Skin epidermis (tissue), 12 donors: ENCODE measurements around the gene MROH8.
A peak's percentile ranks its signal among the peaks of the same experiment; 100 is the strongest.
"Not testable (repeated sequence)": the region's sequence is repeated elsewhere in the genome, so short reads cannot be mapped to it uniquely, and the experiment has no call there.

Experiments
- H3K27ac ChIP-seq, 21 experiments: fragments of 200-600 bp; sonication (generic) in 11 of 21; one replicate each; pipeline ENCODE4 v1.5.0; 2020; ENCODE audit warnings: mild to moderate bottlenecking in 3 of 21, inconsistent platforms in 2 of 21, moderate library complexity in 2 of 21
- H3K4me3 ChIP-seq, 7 experiments: fragments of 200-600 bp; sonication (generic) in 2 of 7; one replicate each; pipeline ENCODE4 v1.5.0; 2020; ENCODE audit warnings: inconsistent platforms in 2 of 7, mild to moderate bottlenecking in 2 of 7, moderate library complexity in 1 of 7

Gene MROH8

GRCh38 chr20:37108676-37109075, 70.7 kb downstream of the MROH8 start:
- Histone ChIP-seq H3K27ac (no peak overlapping the region), H3K4me3 (no peak overlapping the region)

GRCh38 chr20:37102571-37102970, 76.8 kb downstream of the MROH8 start:
- no peak overlapping the region for H3K4me3 ChIP-seq
- no peak overlapping the region for H3K27ac ChIP-seq

GRCh38 chr20:37096415-37097041, 82.8 kb downstream of the MROH8 start:
- peak overlapping the region in 14 of 21 experiments; percentile 64 to 89 (median 84) for H3K27ac ChIP-seq
- peak overlapping the region; percentile 74 to 97 (median 83) for H3K4me3 ChIP-seq

GRCh38 chr20:37095599-37096414, 83.5 kb downstream of the MROH8 start, which contains the start of gene RBL1:
TSS of gene RBL1 (minus strand) at chr20:37095997. CDS start at chr20:37095928, 69 bp downstream.
- Histone ChIP-seq H3K4me3 (peak within 1 kb of the TSS; percentile 74 to 97 (median 83)), H3K27ac (peak within 1 kb of the TSS; percentile 64 to 89 (median 84))

- H3K4me3 ChIP-seq = peak overlapping the region; percentile 74 to 97 (median 83)
- peak overlapping the region in 20 of 21 experiments; percentile 64 to 89 (median 84) for H3K27ac ChIP-seq
Observed at GRCh38 chr20:37095108-37095598, 84.2 kb downstream of the MROH8 start.

GRCh38 chr20:37090407-37090806, 88.9 kb downstream of the MROH8 start:
- Histone ChIP-seq H3K27ac (no peak overlapping the region), H3K4me3 (no peak overlapping the region)

GRCh38 chr20:37081717-37082289, 97.5 kb downstream of the MROH8 start:
- H3K4me3 ChIP-seq = no peak overlapping the region
- peak overlapping the region in 2 of 21 experiments; percentile 9 to 57 for H3K27ac ChIP-seq

- Histone ChIP-seq H3K27ac (no peak overlapping the region), H3K4me3 (no peak overlapping the region)
Observed at GRCh38 chr20:37077009-37077408, 102.3 kb downstream of the MROH8 start.

- H3K4me3 ChIP-seq = no peak overlapping the region
- no peak overlapping the region for H3K27ac ChIP-seq
Observed at GRCh38 chr20:37075932-37076685, 103.2 kb downstream of the MROH8 start.

- no peak overlapping the region for H3K4me3 ChIP-seq
- H3K27ac ChIP-seq = peak overlapping the region in 2 of 21 experiments; percentile 49 to 72
Observed at GRCh38 chr20:37072293-37073196, 106.8 kb downstream of the MROH8 start.

GRCh38 chr20:37071481-37071911, 107.9 kb downstream of the MROH8 start:
- Histone ChIP-seq H3K27ac (peak overlapping the region in 13 of 21 experiments; percentile 15 to 72 (median 41)), H3K4me3 (no peak overlapping the region)

- H3K27ac ChIP-seq = peak overlapping the region in 1 of 21 experiments; percentile 60
Observed at GRCh38 chr20:37069563-37069962, 109.8 kb downstream of the MROH8 start.

GRCh38 chr20:37066168-37066567, 113.2 kb downstream of the MROH8 start:
- H3K27ac ChIP-seq = no peak overlapping the region
- no peak overlapping the region for H3K4me3 ChIP-seq

More at GRCh38 chr20:37069563-37069962, 109.8 kb downstream of the MROH8 start:
- H3K4me3 ChIP-seq = not testable (repeated sequence)

GRCh38 chr20:37055276-37055675, 124.1 kb downstream of the MROH8 start:
- H3K4me3 ChIP-seq = no peak overlapping the region

GRCh38 chr20:37053230-37053950, 126.0 kb downstream of the MROH8 start:
- Histone ChIP-seq H3K27ac (no peak overlapping the region), H3K4me3 (no peak overlapping the region)

More at GRCh38 chr20:37055276-37055675, 124.1 kb downstream of the MROH8 start:
- no peak overlapping the region for H3K27ac ChIP-seq
